ENCODE data around the gene PRAMEF27. TPM values are rescaled to one million over a fixed set of nuclear protein-coding genes. Genes with fewer than 3 reads are reported as not detected.
"Not testable (repeated sequence)": the region's sequence is repeated elsewhere in the genome, so short reads cannot be mapped to it uniquely, and the experiment has no call there.

The PRAMEF27 gene
- not detected for total RNA-seq

DNA sequence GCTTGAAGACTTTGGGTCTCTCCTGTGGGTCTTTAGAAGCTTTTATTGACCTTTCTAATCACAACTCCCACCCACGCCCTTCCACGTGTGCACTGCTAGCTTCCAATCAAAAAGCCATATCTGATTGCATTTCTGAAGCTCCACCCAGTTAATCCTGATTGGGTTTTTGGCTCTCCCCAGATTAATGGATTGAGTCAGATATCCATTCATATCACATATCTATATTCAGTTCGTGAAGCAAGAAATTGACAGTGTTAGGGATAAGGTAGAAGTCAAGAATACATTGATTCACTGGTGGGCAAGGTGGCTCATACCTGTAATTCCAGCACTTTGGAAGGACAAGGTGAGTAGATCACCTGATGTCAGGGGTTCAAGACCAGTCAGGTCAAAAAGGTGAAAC lies at the start of gene PRAMEF27:
TSS of gene PRAMEF27 (minus strand) at position 101 of the 400 bp plus-strand sequence. CDS start 2,916 bp downstream, outside the sequence.
- not testable (repeated sequence) for H3K4me3 ChIP-seq (ENCODE audit: low read length); H3K4me1 ChIP-seq (ENCODE audit: insufficient read depth, low read length); H3K27me3 ChIP-seq (ENCODE audit: insufficient read depth, low read length); H3K9me3 ChIP-seq (ENCODE audit: low read depth, low read length)

DNA sequence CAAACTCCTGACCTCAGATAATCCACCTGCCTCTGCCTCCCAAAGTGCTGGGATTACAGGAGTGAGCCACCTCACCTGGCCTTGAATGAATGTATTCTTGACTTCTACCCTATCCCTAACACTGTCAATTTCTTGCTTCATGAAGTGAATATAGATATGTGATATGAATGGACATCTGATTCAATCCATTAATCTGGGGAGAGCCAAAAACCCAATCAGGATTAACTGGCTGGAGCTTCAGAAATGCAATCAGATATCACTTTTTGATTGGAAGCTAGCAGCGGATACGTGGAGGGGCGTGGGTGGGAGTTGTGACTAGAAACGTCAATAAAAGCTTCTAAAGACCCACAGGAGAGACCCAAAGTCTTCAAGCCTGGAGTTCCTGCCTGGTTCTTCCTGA lies 14.1 kb upstream of the PRAMEF27 start, which contains the start of gene PRAMEF25:
TSS of gene PRAMEF25 (plus strand) at position 301 of the 400 bp plus-strand sequence. CDS start 2,920 bp downstream, outside the sequence.
- not testable (repeated sequence) for H3K27me3 ChIP-seq (ENCODE audit: insufficient read depth, low read length); H3K4me3 ChIP-seq (ENCODE audit: low read length); H3K9me3 ChIP-seq (ENCODE audit: low read depth, low read length); H3K4me1 ChIP-seq (ENCODE audit: insufficient read depth, low read length)

DNA sequence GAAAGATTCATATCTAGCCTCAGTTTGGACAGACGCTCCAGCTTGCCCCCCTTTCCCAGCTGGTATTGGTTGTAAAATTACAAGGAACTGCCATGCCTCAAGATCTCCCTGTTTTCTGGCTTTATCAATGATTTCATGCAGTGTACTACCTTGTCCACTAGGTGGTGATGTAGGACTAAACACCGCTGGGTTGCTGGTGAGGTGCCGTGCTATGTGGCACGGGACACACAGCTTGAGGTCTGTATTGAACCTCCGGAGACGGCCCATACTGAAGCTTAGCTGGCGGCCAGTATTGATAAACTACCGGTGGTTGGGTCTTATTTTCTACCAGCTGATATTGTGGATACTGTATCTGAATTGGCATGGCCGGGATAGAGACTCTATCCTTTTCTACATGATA lies 36.5 kb downstream of the PRAMEF27 start:
- H3K4me3 ChIP-seq (ENCODE audit: low read length); H3K4me1 ChIP-seq (ENCODE audit: insufficient read depth, low read length); H3K27me3 ChIP-seq (ENCODE audit: insufficient read depth, low read length); H3K9me3 ChIP-seq (ENCODE audit: low read depth, low read length): not testable (repeated sequence)

DNA sequence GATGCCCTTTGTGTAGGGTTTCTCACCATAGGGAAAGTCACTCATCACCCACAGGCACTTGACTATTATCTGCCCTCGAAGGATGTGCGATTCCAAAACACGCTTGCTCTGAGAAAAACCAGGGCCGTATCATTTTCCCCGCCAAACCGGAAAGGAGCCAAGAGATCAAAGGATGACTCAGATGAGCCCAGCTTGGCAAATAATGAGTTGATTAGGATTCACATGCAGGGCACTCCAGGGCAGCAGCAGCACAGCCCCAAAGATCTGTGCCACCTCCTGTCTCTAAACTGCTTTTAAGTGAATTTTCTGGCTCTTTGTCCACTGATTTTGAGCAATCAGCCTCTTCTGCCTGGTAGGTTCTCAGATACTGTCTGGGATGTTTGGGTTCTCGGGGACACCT lies 44.4 kb downstream of the PRAMEF27 start:
- not testable (repeated sequence) for H3K27me3 ChIP-seq (ENCODE audit: insufficient read depth, low read length); H3K9me3 ChIP-seq (ENCODE audit: low read depth, low read length); H3K4me1 ChIP-seq (ENCODE audit: insufficient read depth, low read length); H3K4me3 ChIP-seq (ENCODE audit: low read length)

DNA sequence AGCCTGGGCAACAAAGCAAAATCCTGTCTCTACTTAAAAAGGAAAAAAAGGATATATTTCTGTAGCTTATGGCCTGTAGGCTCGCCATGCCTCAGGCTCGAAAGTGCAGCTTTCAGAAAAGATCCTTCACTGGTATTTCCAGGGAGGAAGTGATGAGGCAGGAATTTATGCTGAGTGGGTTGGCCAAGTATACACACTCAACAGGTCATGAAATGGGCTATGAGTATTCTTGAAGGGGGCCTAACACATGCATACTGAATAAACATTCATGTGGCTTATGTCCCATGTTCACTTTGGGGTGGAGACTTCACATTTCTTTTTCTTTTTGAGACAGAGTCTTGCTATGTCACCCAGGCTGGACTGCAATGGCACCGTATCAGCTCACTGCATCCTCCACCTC lies 47.0 kb downstream of the PRAMEF27 start:
- not testable (repeated sequence) for H3K4me3 ChIP-seq (ENCODE audit: low read length); H3K27me3 ChIP-seq (ENCODE audit: insufficient read depth, low read length); H3K9me3 ChIP-seq (ENCODE audit: low read depth, low read length); H3K4me1 ChIP-seq (ENCODE audit: insufficient read depth, low read length)

DNA sequence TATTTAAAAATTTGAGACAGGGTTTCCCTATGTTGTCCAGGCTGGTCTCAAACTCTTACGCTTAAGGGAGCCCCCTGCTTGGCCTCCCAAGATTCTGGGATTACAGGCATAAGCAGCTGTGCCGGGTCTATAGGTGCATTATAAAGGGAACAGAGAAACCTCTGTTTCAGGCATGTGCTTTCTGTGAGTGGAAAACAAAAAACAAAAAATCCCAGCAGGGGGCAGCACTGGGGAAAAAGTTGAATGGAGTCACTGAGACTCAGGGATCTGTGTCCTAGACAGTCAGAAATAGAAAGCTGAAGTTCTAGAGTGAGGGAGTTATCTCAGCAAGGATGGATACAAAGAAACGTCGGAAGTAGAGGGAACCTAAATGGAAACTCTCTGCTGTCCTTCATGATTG lies 50.6 kb downstream of the PRAMEF27 start:
- H3K27me3 ChIP-seq (ENCODE audit: insufficient read depth, low read length): not testable (repeated sequence)

More for the DNA sequence above, 50.6 kb downstream of the PRAMEF27 start:
- not testable (repeated sequence) for H3K4me3 ChIP-seq (ENCODE audit: low read length); H3K4me1 ChIP-seq (ENCODE audit: insufficient read depth, low read length); H3K9me3 ChIP-seq (ENCODE audit: low read depth, low read length)

Other genes starting within 250 kb of the PRAMEF27 start
- gene PRAMEF11, start 225.2 kb downstream of the PRAMEF27 start, total RNA-seq: not detected
- not detected for gene HNRNPCL1, start 207.9 kb downstream of the PRAMEF27 start, total RNA-seq
- gene PRAMEF2, start 199.5 kb downstream of the PRAMEF27 start, total RNA-seq: 0.10 TPM
- not detected for gene PRAMEF4, start 170.4 kb downstream of the PRAMEF27 start, total RNA-seq
- gene PRAMEF10, start 158.3 kb downstream of the PRAMEF27 start, total RNA-seq: not detected
- not detected for gene PRAMEF7, start 140.0 kb downstream of the PRAMEF27 start, total RNA-seq
- gene PRAMEF6, start 109.0 kb downstream of the PRAMEF27 start, total RNA-seq: not detected
- gene HNRNPCL3, start 4.2 kb upstream of the PRAMEF27 start, total RNA-seq: not detected
- gene PRAMEF25, start 14.2 kb upstream of the PRAMEF27 start, total RNA-seq: not detected
- not detected for gene HNRNPCL2, start 60.3 kb upstream of the PRAMEF27 start, total RNA-seq
- gene PRAMEF26, start 99.4 kb upstream of the PRAMEF27 start, total RNA-seq: not detected
- not detected for gene HNRNPCL4, start 109.1 kb upstream of the PRAMEF27 start, total RNA-seq
- not detected for gene PRAMEF9, start 115.3 kb upstream of the PRAMEF27 start, total RNA-seq
- not detected for gene PRAMEF13, start 144.8 kb upstream of the PRAMEF27 start, total RNA-seq
- gene PRAMEF18, start 169.6 kb upstream of the PRAMEF27 start, total RNA-seq: not detected
- gene PRAMEF5, start 197.6 kb upstream of the PRAMEF27 start, total RNA-seq: not detected
- gene PRAMEF8, start 228.6 kb upstream of the PRAMEF27 start, total RNA-seq: not detected
- not detected for gene PRAMEF33, start 247.0 kb upstream of the PRAMEF27 start, total RNA-seq